ENCODE measurements around the gene TSPYL4.
A peak's percentile ranks its signal among the peaks of the same experiment; 100 is the strongest.

Gene TSPYL4

DNA sequence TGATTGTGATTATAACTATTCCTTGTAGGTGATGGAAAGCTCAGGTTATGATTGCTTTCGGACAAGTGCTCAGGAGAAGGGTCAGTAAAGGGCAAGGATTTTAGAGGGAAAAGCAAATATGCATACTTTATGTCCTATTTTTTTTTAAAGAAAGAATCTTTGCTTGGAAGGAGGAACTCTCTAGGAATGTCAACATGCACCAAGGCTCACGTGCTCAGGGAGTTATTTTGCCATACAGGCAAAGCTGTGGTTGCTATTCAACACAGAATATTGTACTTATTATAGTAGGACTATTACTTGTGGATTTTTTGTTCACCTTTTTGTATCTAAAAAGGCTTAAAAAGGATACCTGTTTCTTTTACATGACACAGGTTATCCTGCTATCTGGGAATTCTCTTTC is 28.8 kb upstream of the TSPYL4 start:
- no peak overlapping the region for H3K4me3 ChIP-seq (replicated peaks; ENCODE audit: low read depth, low read length)
- no peak for DNase-seq (ENCODE audit: low read depth)
- TF ChIP-seq, protein P1, sequence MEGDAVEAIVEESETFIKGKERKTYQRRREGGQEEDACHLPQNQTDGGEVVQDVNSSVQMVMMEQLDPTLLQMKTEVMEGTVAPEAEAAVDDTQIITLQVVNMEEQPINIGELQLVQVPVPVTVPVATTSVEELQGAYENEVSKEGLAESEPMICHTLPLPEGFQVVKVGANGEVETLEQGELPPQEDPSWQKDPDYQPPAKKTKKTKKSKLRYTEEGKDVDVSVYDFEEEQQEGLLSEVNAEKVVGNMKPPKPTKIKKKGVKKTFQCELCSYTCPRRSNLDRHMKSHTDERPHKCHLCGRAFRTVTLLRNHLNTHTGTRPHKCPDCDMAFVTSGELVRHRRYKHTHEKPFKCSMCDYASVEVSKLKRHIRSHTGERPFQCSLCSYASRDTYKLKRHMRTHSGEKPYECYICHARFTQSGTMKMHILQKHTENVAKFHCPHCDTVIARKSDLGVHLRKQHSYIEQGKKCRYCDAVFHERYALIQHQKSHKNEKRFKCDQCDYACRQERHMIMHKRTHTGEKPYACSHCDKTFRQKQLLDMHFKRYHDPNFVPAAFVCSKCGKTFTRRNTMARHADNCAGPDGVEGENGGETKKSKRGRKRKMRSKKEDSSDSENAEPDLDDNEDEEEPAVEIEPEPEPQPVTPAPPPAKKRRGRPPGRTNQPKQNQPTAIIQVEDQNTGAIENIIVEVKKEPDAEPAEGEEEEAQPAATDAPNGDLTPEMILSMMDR (IDR thresholded peaks at IDR 0.05; ENCODE audit: low read length, missing control alignments): no peak

- no peak overlapping the region for H3K4me3 ChIP-seq (replicated peaks; ENCODE audit: low read depth, low read length)
- TF ChIP-seq, protein P1 (IDR thresholded peaks at IDR 0.05; ENCODE audit: low read length, missing control alignments): no peak
- DNase-seq (ENCODE audit: low read depth): no peak
Measured at GRCh38 chr6:116280933-116281316, 27.1 kb upstream of the TSPYL4 start.

DNA sequence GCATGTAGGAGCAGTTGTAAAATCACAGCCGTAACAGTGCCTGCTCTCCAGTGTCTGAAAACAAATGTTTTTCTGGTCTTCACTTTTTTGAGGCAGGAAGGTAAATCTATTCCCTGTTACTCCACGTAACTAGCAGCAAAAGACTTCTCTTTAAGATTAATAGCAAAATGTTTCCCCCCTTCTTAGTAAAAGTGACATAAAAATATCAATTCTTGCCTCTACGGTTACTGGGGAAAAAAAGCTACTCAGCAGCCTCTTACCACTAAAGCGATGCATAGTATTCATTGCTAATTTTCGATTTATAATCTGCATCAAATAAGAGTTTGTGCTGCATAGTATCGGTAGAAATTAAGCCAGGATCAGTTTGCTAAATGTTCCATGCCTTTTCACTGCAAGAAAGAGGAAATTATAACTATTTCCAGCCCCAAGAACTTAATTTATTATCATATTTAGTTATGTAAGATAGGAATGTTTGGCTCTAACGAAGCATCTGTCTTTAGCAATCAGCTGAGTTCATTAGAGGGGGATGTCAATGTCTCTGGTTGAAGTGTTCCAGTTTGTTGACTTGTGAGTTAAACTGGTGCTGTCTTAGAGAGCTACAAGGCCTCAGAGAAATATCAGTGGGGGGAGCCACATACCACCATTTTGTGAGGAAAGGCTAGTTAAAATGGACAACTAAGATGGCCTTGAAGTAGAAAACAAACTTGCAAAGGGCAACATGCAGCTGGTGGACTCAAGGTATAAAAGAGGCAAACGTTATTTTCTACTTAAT is 26.5 kb upstream of the TSPYL4 start:
- TF ChIP-seq, protein P1 (IDR thresholded peaks at IDR 0.05; ENCODE audit: low read length, missing control alignments): no peak
- peak overlapping the region; percentile 86 for H3K4me3 ChIP-seq (replicated peaks; ENCODE audit: low read depth, low read length)
- DNase-seq (ENCODE audit: low read depth): peak; percentile 38

- peak; percentile 98 for DNase-seq (ENCODE audit: low read depth)
- H3K4me3 ChIP-seq (replicated peaks; ENCODE audit: low read depth, low read length): peak within 1 kb of the TSS; percentile 86
Measured at GRCh38 chr6:116279232-116280160, 25.6 kb upstream of the TSPYL4 start, which contains the start of gene TSPYL1. Gene TSPYL1 (minus strand): TSS chr6:116279930. CDS start chr6:116279830, 100 bp downstream.

DNA sequence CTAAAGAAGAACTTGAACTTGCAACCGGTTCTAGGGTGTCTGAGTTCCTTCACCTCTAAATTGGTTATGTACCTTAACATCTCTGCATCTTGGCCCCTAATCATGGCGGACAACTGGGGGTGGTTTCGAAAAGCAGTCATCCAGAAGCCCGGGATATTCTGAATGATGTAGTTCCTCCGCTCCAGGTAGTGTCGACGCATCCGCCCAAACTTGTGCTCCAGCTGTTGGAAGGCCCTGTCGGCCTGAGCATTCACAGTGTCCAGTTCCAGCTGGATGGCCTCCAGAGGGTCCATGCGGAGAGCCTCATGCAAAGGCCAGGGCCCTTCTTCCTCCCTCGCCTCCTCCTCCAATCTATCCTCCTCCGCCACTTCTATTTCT is 25.0 kb upstream of the TSPYL4 start:
- H3K4me3 ChIP-seq (replicated peaks; ENCODE audit: low read depth, low read length): peak overlapping the region; percentile 86
- TF ChIP-seq, protein P1 (IDR thresholded peaks at IDR 0.05; ENCODE audit: low read length, missing control alignments): no peak
- peak; percentile 67 for DNase-seq (ENCODE audit: low read depth)

More at GRCh38 chr6:116279232-116280160, 25.6 kb upstream of the TSPYL4 start, which contains the start of gene TSPYL1:
- TF ChIP-seq, protein P1 (IDR thresholded peaks at IDR 0.05; ENCODE audit: low read length, missing control alignments): no peak

DNA sequence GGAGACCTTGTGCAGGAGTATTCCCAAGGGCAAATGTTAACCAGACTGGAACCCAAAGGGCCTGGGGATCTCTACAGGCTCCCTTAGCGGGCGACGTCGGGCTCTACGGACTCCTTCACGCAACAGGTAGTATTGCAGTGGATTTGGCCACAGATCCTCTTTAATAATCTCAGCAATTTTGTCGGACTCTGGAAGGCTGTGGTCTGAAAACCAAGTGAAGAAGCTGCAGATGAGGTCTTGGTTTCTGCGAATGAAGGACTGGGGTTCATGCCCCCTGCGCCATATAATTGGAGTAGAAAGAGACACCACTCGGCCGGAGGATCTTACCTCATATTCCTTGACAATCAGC is 24.6 kb upstream of the TSPYL4 start:
- TF ChIP-seq, protein P1 (IDR thresholded peaks at IDR 0.05; ENCODE audit: low read length, missing control alignments): no peak
- DNase-seq (ENCODE audit: low read depth): no peak
- peak overlapping the region; percentile 86 for H3K4me3 ChIP-seq (replicated peaks; ENCODE audit: low read depth, low read length)
